BLaER1 treated with 17β-estradiol and CSF1 and Interleukin-3, amounts not matched to agents 10 nM and 100 nM (cell line): ENCODE data around the gene DNAJC1.

ENCODE experiments used
- H3K27ac ChIP-seq, 11 experiments: shearing (Covaris generic); formaldehyde crosslinking; 2 replicates each; pipeline ENCODE4 v1.8.1; 2022
- H3K27me3 ChIP-seq, 11 experiments: shearing (Covaris generic); formaldehyde crosslinking; 2 replicates each; pipeline ENCODE4 v1.8.1; 2022
- H3K36me3 ChIP-seq, 11 experiments: shearing (Covaris generic); formaldehyde crosslinking; 2 replicates each; pipeline ENCODE4 v1.8.1; 2022
- H3K4me1 ChIP-seq, 10 experiments: shearing (Covaris generic); formaldehyde crosslinking; 2 replicates each; pipeline ENCODE4 v1.8.1; 2022
- H3K4me2 ChIP-seq, 11 experiments: shearing (Covaris generic); formaldehyde crosslinking; 2 replicates each; pipeline ENCODE4 v1.8.1; 2022
- H3K4me3 ChIP-seq, 10 experiments: shearing (Covaris generic); formaldehyde crosslinking; 2 replicates each; pipeline ENCODE4 v1.8.1; 2022
- H3K9ac ChIP-seq, 11 experiments: shearing (Covaris generic); formaldehyde crosslinking; 2 replicates each; pipeline ENCODE4 v1.8.1; 2022
- H3K9me3 ChIP-seq, 11 experiments: shearing (Covaris generic); formaldehyde crosslinking; replicated peaks in 1 of 11; 2 replicates each; pipeline ENCODE4 v1.8.1; 2022
- H4K20me1 ChIP-seq, 11 experiments: shearing (Covaris generic); formaldehyde crosslinking; 2 replicates each; pipeline ENCODE4 v1.8.1; 2022
- Cebpa-rat ChIP-seq, 11 experiments: shearing (Covaris generic); IDR thresholded peaks; 2 replicates each; pipeline ENCODE4 v1.8.1; 2022

DNAJC1 gene

DNA sequence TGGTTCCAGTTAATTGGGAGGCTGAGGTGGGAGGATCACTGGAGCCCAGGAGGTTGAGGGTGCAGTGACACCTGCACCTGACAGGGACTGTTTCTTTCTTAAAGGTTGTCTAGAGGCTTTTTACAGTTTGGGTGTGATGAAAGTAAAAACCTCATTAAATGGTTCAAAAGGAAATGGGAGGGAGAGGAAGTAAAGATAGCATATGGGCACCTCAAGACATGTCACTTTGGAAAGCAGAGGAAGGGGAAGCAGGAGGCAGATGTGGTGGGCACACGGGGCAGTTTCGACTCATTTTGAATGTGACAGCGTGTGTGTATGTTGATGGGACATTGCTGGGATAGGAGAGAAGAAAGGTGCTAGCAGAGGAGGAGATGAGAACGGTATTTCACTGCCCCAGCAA lies 266.4 kb downstream of the DNAJC1 start:
- Histone ChIP-seq H3K36me3 (peaks cover 73 to 99% (median 83%) of the 10 kb centered on the region in 11 experiments), H3K4me2 (peak overlapping the region in 9 of 11 experiments; percentile 20 to 41 (median 25); a peak in 14 of 22 replicates), H3K4me3 (no peak overlapping the region), H3K9me3 (no peaks in the 10 kb centered on the region), H4K20me1 (peaks cover 0 to 16% (median 0%) of the 10 kb centered on the region in 11 experiments; a peak in 5 of 22 replicates), H3K9ac (no peak overlapping the region), H3K27ac (no peak overlapping the region), H3K27me3 (no peaks in the 10 kb centered on the region), H3K4me1 (peaks cover 0 to 14% (median 10%) of the 10 kb centered on the region in 10 experiments; a peak in 13 of 20 replicates)
- no peak for TF ChIP-seq Cebpa-rat (IDR thresholded peaks at IDR 0.05)

GRCh38 chr10:21733710-21734109 lies 269.8 kb downstream of the DNAJC1 start:
- Histone ChIP-seq H3K4me3 (no peak overlapping the region), H4K20me1 (peaks cover 0 to 35% (median 0%) of the 10 kb centered on the region in 11 experiments; a peak in 5 of 22 replicates), H3K4me1 (peaks cover 0 to 14% (median 10%) of the 10 kb centered on the region in 10 experiments; a peak in 13 of 20 replicates), H3K9me3 (no peaks in the 10 kb centered on the region), H3K36me3 (peaks cover 48 to 96% (median 74%) of the 10 kb centered on the region in 11 experiments), H3K9ac (no peak overlapping the region), H3K27me3 (no peaks in the 10 kb centered on the region; a peak in 1 of 22 replicates), H3K27ac (no peak overlapping the region), H3K4me2 (no peak overlapping the region)
- TF ChIP-seq Cebpa-rat (IDR thresholded peaks at IDR 0.05) = no peak

GRCh38 chr10:21732067-21732772 lies 271.3 kb downstream of the DNAJC1 start:
- H3K9ac ChIP-seq = no peak overlapping the region
- H3K27ac ChIP-seq = no peak overlapping the region
- peaks cover 0 to 16% (median 11%) of the 10 kb centered on the region in 10 experiments; a peak in 15 of 20 replicates for H3K4me1 ChIP-seq
- H4K20me1 ChIP-seq = peaks cover 0 to 44% (median 0%) of the 10 kb centered on the region in 11 experiments; a peak in 6 of 22 replicates
- peaks cover 0 to 7% (median 0%) of the 10 kb centered on the region in 11 experiments; a peak in 1 of 22 replicates for H3K9me3 ChIP-seq
- H3K4me3 ChIP-seq = no peak overlapping the region
- TF ChIP-seq Cebpa-rat (IDR thresholded peaks at IDR 0.05) = no peak
- H3K4me2 ChIP-seq = no peak overlapping the region
- no peaks in the 10 kb centered on the region; a peak in 1 of 22 replicates for H3K27me3 ChIP-seq
- H3K36me3 ChIP-seq = peaks cover 48 to 96% (median 77%) of the 10 kb centered on the region in 11 experiments

- TF ChIP-seq Cebpa-rat (IDR thresholded peaks at IDR 0.05) = no peak
- no peak overlapping the region for H3K4me3 ChIP-seq
- H3K9me3 ChIP-seq = peaks cover 0 to 7% (median 0%) of the 10 kb centered on the region in 11 experiments; a peak in 2 of 22 replicates
- H3K4me2 ChIP-seq = no peak overlapping the region
- peaks cover 0 to 6% (median 0%) of the 10 kb centered on the region in 11 experiments; a peak in 2 of 22 replicates for H3K27me3 ChIP-seq
- no peak overlapping the region for H3K9ac ChIP-seq
- peaks cover 0 to 72% (median 0%) of the 10 kb centered on the region in 11 experiments; a peak in 7 of 22 replicates for H4K20me1 ChIP-seq
- peaks cover 29 to 77% (median 63%) of the 10 kb centered on the region in 11 experiments for H3K36me3 ChIP-seq
- peaks cover 16 to 26% (median 21%) of the 10 kb centered on the region in 10 experiments for H3K4me1 ChIP-seq
- H3K27ac ChIP-seq = no peak overlapping the region
Measured at GRCh38 chr10:21728618-21729017, 274.9 kb downstream of the DNAJC1 start.

DNA sequence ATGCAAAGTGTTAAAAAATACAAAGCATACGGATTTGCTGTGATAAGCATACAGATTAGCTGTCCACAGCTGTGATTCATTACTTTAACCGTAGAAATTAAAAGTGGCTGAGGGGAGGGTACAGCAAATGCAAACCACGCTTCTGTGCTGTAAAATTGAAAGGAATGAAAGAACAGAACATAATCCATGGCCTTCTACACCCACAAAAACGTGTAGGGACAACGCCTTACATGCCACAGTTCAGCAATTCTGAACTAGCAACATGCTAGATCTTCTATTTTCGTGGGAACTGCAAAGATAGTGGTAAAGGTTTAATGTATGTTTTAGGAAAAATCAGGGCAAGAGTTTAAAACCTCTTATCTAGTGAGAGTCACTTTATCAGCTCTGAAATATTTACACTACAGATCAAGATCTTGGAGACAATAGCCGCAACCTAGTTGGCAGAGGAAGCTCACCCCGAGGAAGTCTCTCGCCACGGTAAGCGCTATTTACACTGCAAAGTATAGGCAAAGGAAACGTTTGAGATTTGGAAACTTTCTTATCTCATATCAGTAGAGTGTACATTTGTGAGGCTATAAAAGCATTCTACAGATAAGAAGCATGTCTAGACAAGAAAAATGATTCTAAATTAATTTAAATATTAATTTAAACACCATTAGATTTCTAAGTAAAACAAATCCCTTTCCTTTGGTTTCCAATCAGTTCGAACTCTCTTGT lies 275.9 kb downstream of the DNAJC1 start:
- Histone ChIP-seq H3K36me3 (peaks cover 28 to 77% (median 55%) of the 10 kb centered on the region in 11 experiments), H3K4me3 (no peak overlapping the region), H4K20me1 (peaks cover 0 to 80% (median 0%) of the 10 kb centered on the region in 11 experiments; a peak in 8 of 22 replicates), H3K4me1 (peaks cover 16 to 27% (median 22%) of the 10 kb centered on the region in 10 experiments), H3K27me3 (peaks cover 0 to 15% (median 0%) of the 10 kb centered on the region in 11 experiments; a peak in 3 of 22 replicates), H3K9me3 (peaks cover 0 to 7% (median 0%) of the 10 kb centered on the region in 11 experiments; a peak in 2 of 22 replicates), H3K9ac (no peak overlapping the region), H3K27ac (no peak overlapping the region), H3K4me2 (peak overlapping the region in 2 of 11 experiments; percentile 7 to 19; a peak in 2 of 22 replicates)
- no peak for TF ChIP-seq Cebpa-rat (IDR thresholded peaks at IDR 0.05)

- no peak overlapping the region for H3K4me3 ChIP-seq
- H3K4me1 ChIP-seq = peaks cover 16 to 27% (median 22%) of the 10 kb centered on the region in 10 experiments
- H4K20me1 ChIP-seq = peaks cover 0 to 80% (median 0%) of the 10 kb centered on the region in 11 experiments; a peak in 7 of 22 replicates
- H3K4me2 ChIP-seq = no peak overlapping the region
- peaks cover 0 to 7% (median 0%) of the 10 kb centered on the region in 11 experiments; a peak in 2 of 22 replicates for H3K9me3 ChIP-seq
- no peak overlapping the region for H3K9ac ChIP-seq
- TF ChIP-seq Cebpa-rat (IDR thresholded peaks at IDR 0.05) = no peak
- H3K27ac ChIP-seq = no peak overlapping the region
- peaks cover 0 to 22% (median 0%) of the 10 kb centered on the region in 11 experiments; a peak in 3 of 22 replicates for H3K27me3 ChIP-seq
- peaks cover 22 to 74% (median 46%) of the 10 kb centered on the region in 11 experiments for H3K36me3 ChIP-seq
Measured at GRCh38 chr10:21726601-21727225, 276.8 kb downstream of the DNAJC1 start.

DNA sequence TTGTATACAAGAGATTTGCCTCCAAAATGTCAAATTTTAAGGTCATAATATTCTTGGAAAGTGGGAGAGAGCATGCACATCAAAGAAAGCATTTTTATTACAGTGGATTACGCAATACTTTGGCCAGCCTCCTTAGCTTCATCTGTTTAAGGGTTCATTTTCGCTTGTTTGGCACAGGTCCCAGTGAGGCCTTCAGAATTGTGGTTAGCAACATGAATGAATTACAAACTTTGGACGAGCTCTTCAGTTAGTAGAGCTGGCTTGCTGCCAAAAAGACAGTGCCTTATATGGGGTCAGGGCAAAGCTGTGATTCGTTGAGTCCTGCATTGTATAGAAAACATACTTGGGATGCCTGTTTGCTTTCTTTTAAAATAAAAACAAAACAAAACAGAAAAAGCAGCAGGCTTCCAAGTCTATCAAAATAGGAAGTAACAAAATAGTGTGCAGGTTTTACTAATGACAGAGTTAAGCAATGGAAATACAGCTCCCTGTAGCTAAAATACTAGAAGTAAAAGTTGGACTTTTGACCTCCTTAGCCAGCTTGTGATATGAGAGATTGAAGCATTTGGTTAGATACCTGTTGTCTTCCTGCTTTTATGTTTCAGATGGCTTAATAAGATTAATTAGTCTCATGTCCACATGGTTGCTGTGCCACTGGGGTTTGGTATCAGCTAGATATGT lies 278.7 kb downstream of the DNAJC1 start:
- Histone ChIP-seq H3K4me3 (no peak overlapping the region), H3K9me3 (peaks cover 0 to 7% (median 0%) of the 10 kb centered on the region in 11 experiments; a peak in 2 of 22 replicates), H3K4me1 (peaks cover 16 to 32% (median 23%) of the 10 kb centered on the region in 10 experiments), H4K20me1 (peaks cover 0 to 91% (median 0%) of the 10 kb centered on the region in 11 experiments; a peak in 7 of 22 replicates), H3K27ac (peak overlapping the region in 2 of 11 experiments; percentile 0 to 12; a peak in 1 of 22 replicates), H3K9ac (no peak overlapping the region), H3K4me2 (peak overlapping the region; percentile 20 to 71 (median 52)), H3K27me3 (peaks cover 0 to 28% (median 0%) of the 10 kb centered on the region in 11 experiments; a peak in 3 of 22 replicates), H3K36me3 (peaks cover 22 to 75% (median 33%) of the 10 kb centered on the region in 11 experiments)
- peak; percentile 91 to 100 (median 99) for TF ChIP-seq Cebpa-rat (IDR thresholded peaks at IDR 0.05)
